ENCODE measurements around the gene SPG7. TPM values are rescaled to one million over a fixed set of nuclear protein-coding genes. Genes with fewer than 3 reads are reported as not detected.

Gene SPG7
- total and polyA plus RNA-seq, 2 donors (not counting 1 experiment from before 2014, with no cell fraction given), result 35.1 to 107 TPM

GRCh38 chr16:89571636-89572035 is 63.4 kb downstream of the SPG7 start:
- no peak for TF ChIP-seq EZH2 (IDR thresholded peaks at IDR 0.05; ENCODE audit: low read length, missing control alignments)
- no peak for TF ChIP-seq CTCF (conservative IDR thresholded peaks at IDR 0.05 in 1 of 2, IDR thresholded peaks at IDR 0.05 in 1 of 2; ENCODE audit: low read depth in 1 of 2, low read length in 2 of 2)
- Histone ChIP-seq H3K27ac (ENCODE audit: insufficient read depth, low read length) (no peak overlapping the region), H3K27me3 (ENCODE audit: control insufficient read depth, insufficient read depth, low read length) (no peaks in the 10 kb centered on the region)

GRCh38 chr16:89572073-89572484 is 63.9 kb downstream of the SPG7 start:
- Histone ChIP-seq H3K79me2 (ENCODE audit: control insufficient read depth, insufficient read depth, low read length) (peaks cover 4% of the 10 kb centered on the region), H3K4me3 (replicated peaks in 1 of 4; ENCODE audit: control extremely low read depth in 1 of 4, insufficient read depth in 1 of 4, low read depth in 3 of 4, low read length in 4 of 4) (no peak overlapping the region), H3K9ac (ENCODE audit: insufficient read depth, low read length) (no peak overlapping the region), H2AFZ (ENCODE audit: low read length) (no peak overlapping the region), H4K20me1 (ENCODE audit: control insufficient read depth, extremely low read depth, insufficient read depth, low read length) (no peaks in the 10 kb centered on the region), H3K9me3 (ENCODE audit: control insufficient read depth, insufficient read depth, low read depth, low read length) (no peaks in the 10 kb centered on the region), H3K27ac (ENCODE audit: insufficient read depth, low read length) (no peak overlapping the region), H3K36me3 (ENCODE audit: control insufficient read depth, insufficient read depth, low read length) (no peaks in the 10 kb centered on the region), H3K4me2 (ENCODE audit: extremely low read depth, insufficient read depth, low read length) (peak overlapping the region; percentile 23), H3K27me3 (ENCODE audit: control insufficient read depth, insufficient read depth, low read length) (no peaks in the 10 kb centered on the region), H3K4me1 (ENCODE audit: control insufficient read depth, extremely low read depth, insufficient read depth, low read length) (peaks cover 4% of the 10 kb centered on the region)
- peak in 1 of 2 donors; percentile 69 for DNase-seq (ENCODE audit: low read depth in 2 of 2)
- TF ChIP-seq EZH2 (IDR thresholded peaks at IDR 0.05; ENCODE audit: low read length, missing control alignments) (no peak), CTCF (conservative IDR thresholded peaks at IDR 0.05 in 1 of 2, IDR thresholded peaks at IDR 0.05 in 1 of 2; ENCODE audit: low read depth in 1 of 2, low read length in 2 of 2) (no peak)

More at GRCh38 chr16:89571636-89572035, 63.4 kb downstream of the SPG7 start:
- Histone ChIP-seq H3K4me2 (ENCODE audit: extremely low read depth, insufficient read depth, low read length) (no peak overlapping the region), H3K9me3 (ENCODE audit: control insufficient read depth, insufficient read depth, low read depth, low read length) (no peaks in the 10 kb centered on the region), H4K20me1 (ENCODE audit: control insufficient read depth, extremely low read depth, insufficient read depth, low read length) (no peaks in the 10 kb centered on the region), H3K9ac (ENCODE audit: insufficient read depth, low read length) (no peak overlapping the region), H3K36me3 (ENCODE audit: control insufficient read depth, insufficient read depth, low read length) (no peaks in the 10 kb centered on the region), H2AFZ (ENCODE audit: low read length) (no peak overlapping the region), H3K4me1 (ENCODE audit: control insufficient read depth, extremely low read depth, insufficient read depth, low read length) (peaks cover 4% of the 10 kb centered on the region), H3K4me3 (replicated peaks in 1 of 4; ENCODE audit: control extremely low read depth in 1 of 4, insufficient read depth in 1 of 4, low read depth in 3 of 4, low read length in 4 of 4) (no peak overlapping the region), H3K79me2 (ENCODE audit: control insufficient read depth, insufficient read depth, low read length) (peaks cover 2% of the 10 kb centered on the region)
- no peak for DNase-seq (ENCODE audit: low read depth in 2 of 2)

- Histone ChIP-seq H3K27ac (ENCODE audit: insufficient read depth, low read length) (no peak overlapping the region), H3K36me3 (ENCODE audit: control insufficient read depth, insufficient read depth, low read length) (no peaks in the 10 kb centered on the region), H3K4me1 (ENCODE audit: control insufficient read depth, extremely low read depth, insufficient read depth, low read length) (peaks cover 4% of the 10 kb centered on the region), H4K20me1 (ENCODE audit: control insufficient read depth, extremely low read depth, insufficient read depth, low read length) (no peaks in the 10 kb centered on the region), H3K79me2 (ENCODE audit: control insufficient read depth, insufficient read depth, low read length) (peaks cover 5% of the 10 kb centered on the region), H3K9ac (ENCODE audit: insufficient read depth, low read length) (no peak overlapping the region), H3K9me3 (ENCODE audit: control insufficient read depth, insufficient read depth, low read depth, low read length) (no peaks in the 10 kb centered on the region), H3K4me2 (ENCODE audit: extremely low read depth, insufficient read depth, low read length) (no peak overlapping the region), H3K4me3 (replicated peaks in 1 of 4; ENCODE audit: control extremely low read depth in 1 of 4, insufficient read depth in 1 of 4, low read depth in 3 of 4, low read length in 4 of 4) (no peak overlapping the region), H2AFZ (ENCODE audit: low read length) (no peak overlapping the region), H3K27me3 (ENCODE audit: control insufficient read depth, insufficient read depth, low read length) (no peaks in the 10 kb centered on the region)
- TF ChIP-seq CTCF (conservative IDR thresholded peaks at IDR 0.05 in 1 of 2, IDR thresholded peaks at IDR 0.05 in 1 of 2; ENCODE audit: low read depth in 1 of 2, low read length in 2 of 2) (no peak), EZH2 (IDR thresholded peaks at IDR 0.05; ENCODE audit: low read length, missing control alignments) (no peak)
- no peak for DNase-seq (ENCODE audit: low read depth in 2 of 2)
Observed at GRCh38 chr16:89572485-89573205, 64.4 kb downstream of the SPG7 start.
